ENCODE measurements around the gene CSTF3. TPM values are rescaled to one million over a fixed set of nuclear protein-coding genes. Genes with fewer than 3 reads are reported as not detected.

CSTF3 gene
- total and polyA plus RNA-seq, 2 of the 4 experiments (the other 2 are of a cell fraction), result 14.5 to 23.4 TPM

DNA sequence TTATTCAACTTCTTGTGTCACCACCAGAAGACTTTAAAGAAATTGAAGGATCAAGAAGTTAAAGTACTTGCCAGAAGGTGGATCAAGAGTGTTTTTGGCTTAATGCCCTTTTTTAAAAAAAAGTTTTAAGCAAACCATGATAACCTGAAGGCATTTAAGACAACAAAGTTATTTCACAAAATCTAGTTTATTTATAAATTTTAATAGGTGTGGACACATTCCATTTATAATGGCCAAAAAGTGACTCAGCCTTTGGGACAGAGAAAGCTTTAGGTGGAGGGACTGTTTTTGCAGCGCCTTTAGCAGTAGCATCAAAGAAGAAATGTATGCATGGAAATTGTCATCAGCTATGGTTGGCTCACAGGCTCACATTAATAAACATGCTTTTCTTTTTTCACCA is 104.0 kb downstream of the CSTF3 start:
- Histone ChIP-seq H3K14ac (replicated peaks; ENCODE audit: low read depth, low read length) (no peak overlapping the region), H3K27me3 (ENCODE audit: control insufficient read depth, insufficient read depth, low read length) (no peaks in the 10 kb centered on the region), H3K4me1 (ENCODE audit: control insufficient read depth, insufficient read depth, low read length) (peaks cover 5% of the 10 kb centered on the region; the same call in 1 of the 2 replicates), H3K4ac (ENCODE audit: low read depth, low read length) (no peak overlapping the region), H3K9me3 (ENCODE audit: control insufficient read depth, insufficient read depth, low read length) (no peaks in the 10 kb centered on the region), H3K79me1 (ENCODE audit: low read depth in 1 of 2, low read length in 2 of 2) (peaks cover 0 to 18% of the 10 kb centered on the region in 2 experiments; a peak in 3 of 4 replicates), H3K56ac (ENCODE audit: extremely low read depth, insufficient read depth, low read length) (no peak overlapping the region), H4K91ac (ENCODE audit: insufficient read depth, low read depth, low read length) (no peak overlapping the region), H4K5ac (ENCODE audit: low read depth, low read length) (no peak overlapping the region), H3K9me1 (ENCODE audit: insufficient read depth, low read length) (peaks cover 15% of the 10 kb centered on the region; the same call in 1 of the 2 replicates), H2AFZ (replicated peaks; ENCODE audit: low read length, poor library complexity) (no peak overlapping the region), H3K23ac (ENCODE audit: low read depth, low read length) (no peak overlapping the region), H4K8ac (ENCODE audit: low read depth in 2 of 2, low read length in 2 of 2) (no peak overlapping the region), H2BK20ac (ENCODE audit: low read depth, low read length) (no peak overlapping the region), H3K4me2 (ENCODE audit: low read depth, low read length) (no peak overlapping the region), H4K20me1 (ENCODE audit: insufficient read depth, low read length) (no peaks in the 10 kb centered on the region), H2AK9ac (replicated peaks; ENCODE audit: low read depth, low read length, poor library complexity) (no peak overlapping the region), H3K18ac (ENCODE audit: low read depth, low read length) (no peak overlapping the region), H3K4me3 (ENCODE audit: insufficient read depth, low read depth, low read length) (no peak overlapping the region), H2BK15ac (ENCODE audit: low read depth, low read length) (no peak overlapping the region), H3K27ac (ENCODE audit: insufficient read depth, low read length) (no peak overlapping the region), H3K9ac (ENCODE audit: low read depth, low read length) (no peak overlapping the region), H2BK5ac (ENCODE audit: low read depth, low read length, poor library complexity, severe bottlenecking) (no peak overlapping the region), H3K36me3 (ENCODE audit: control insufficient read depth, insufficient read depth, low read length) (peaks cover 24% of the 10 kb centered on the region), H2BK120ac (ENCODE audit: low read depth, low read length) (no peak overlapping the region), H2AK5ac (ENCODE audit: low read depth, low read length) (no peak overlapping the region)
- TF ChIP-seq, protein P1, sequence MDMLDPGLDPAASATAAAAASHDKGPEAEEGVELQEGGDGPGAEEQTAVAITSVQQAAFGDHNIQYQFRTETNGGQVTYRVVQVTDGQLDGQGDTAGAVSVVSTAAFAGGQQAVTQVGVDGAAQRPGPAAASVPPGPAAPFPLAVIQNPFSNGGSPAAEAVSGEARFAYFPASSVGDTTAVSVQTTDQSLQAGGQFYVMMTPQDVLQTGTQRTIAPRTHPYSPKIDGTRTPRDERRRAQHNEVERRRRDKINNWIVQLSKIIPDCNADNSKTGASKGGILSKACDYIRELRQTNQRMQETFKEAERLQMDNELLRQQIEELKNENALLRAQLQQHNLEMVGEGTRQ (IDR thresholded peaks at IDR 0.05; ENCODE audit: low read depth, low read length), result no peak
- TF ChIP-seq MAFK (IDR thresholded peaks at IDR 0.05; ENCODE audit: low read depth, low read length) (no peak), MXI1 (IDR thresholded peaks at IDR 0.05; ENCODE audit: borderline replicate concordance, low read depth, low read length) (no peak), NFE2L2 (IDR thresholded peaks at IDR 0.05; ENCODE audit: low read depth, low read length) (no peak), POLR2A (IDR thresholded peaks at IDR 0.05; ENCODE audit: low read depth, low read length) (no peak), RFX5 (IDR thresholded peaks at IDR 0.05; ENCODE audit: low read depth, low read length) (no peak), MAZ (IDR thresholded peaks at IDR 0.05; ENCODE audit: borderline replicate concordance, low read depth, low read length) (no peak), RAD21 (IDR thresholded peaks at IDR 0.05; ENCODE audit: low read length) (no peak), RCOR1 (IDR thresholded peaks at IDR 0.05; ENCODE audit: insufficient replicate concordance, low read length) (no peak), CEBPB (IDR thresholded peaks at IDR 0.05; ENCODE audit: low read depth, low read length) (no peak), SMC3 (IDR thresholded peaks at IDR 0.05; ENCODE audit: low read depth, low read length) (no peak)
- TF ChIP-seq, protein P2, sequence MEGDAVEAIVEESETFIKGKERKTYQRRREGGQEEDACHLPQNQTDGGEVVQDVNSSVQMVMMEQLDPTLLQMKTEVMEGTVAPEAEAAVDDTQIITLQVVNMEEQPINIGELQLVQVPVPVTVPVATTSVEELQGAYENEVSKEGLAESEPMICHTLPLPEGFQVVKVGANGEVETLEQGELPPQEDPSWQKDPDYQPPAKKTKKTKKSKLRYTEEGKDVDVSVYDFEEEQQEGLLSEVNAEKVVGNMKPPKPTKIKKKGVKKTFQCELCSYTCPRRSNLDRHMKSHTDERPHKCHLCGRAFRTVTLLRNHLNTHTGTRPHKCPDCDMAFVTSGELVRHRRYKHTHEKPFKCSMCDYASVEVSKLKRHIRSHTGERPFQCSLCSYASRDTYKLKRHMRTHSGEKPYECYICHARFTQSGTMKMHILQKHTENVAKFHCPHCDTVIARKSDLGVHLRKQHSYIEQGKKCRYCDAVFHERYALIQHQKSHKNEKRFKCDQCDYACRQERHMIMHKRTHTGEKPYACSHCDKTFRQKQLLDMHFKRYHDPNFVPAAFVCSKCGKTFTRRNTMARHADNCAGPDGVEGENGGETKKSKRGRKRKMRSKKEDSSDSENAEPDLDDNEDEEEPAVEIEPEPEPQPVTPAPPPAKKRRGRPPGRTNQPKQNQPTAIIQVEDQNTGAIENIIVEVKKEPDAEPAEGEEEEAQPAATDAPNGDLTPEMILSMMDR (conservative IDR thresholded peaks at IDR 0.05; ENCODE audit: low read depth, low read length), result no peak
- TF ChIP-seq, protein P3, sequence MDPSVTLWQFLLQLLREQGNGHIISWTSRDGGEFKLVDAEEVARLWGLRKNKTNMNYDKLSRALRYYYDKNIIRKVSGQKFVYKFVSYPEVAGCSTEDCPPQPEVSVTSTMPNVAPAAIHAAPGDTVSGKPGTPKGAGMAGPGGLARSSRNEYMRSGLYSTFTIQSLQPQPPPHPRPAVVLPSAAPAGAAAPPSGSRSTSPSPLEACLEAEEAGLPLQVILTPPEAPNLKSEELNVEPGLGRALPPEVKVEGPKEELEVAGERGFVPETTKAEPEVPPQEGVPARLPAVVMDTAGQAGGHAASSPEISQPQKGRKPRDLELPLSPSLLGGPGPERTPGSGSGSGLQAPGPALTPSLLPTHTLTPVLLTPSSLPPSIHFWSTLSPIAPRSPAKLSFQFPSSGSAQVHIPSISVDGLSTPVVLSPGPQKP (IDR thresholded peaks at IDR 0.05; ENCODE audit: borderline replicate concordance, low read depth, low read length), result no peak
- CTCF ChIA-PET, result interaction anchor here (0.9 kb wide), 1 partner anchor 9 kb away, joined by 3 read pairs; no protein-coding TSS in a partner anchor
- POLR2A ChIA-PET (ENCODE audit: unreplicated experiment), result no interaction called here
- no peak for DNase-seq
- dilution Hi-C loops (cut with HindIII; ENCODE audit: low sequenced_read_pairs, unreplicated experiment) (no loop called here), in situ Hi-C loops (cut with MboI; ENCODE audit: low sequenced_read_pairs) (loop anchor here (25.0 kb wide), 2 partner anchors 220 to 470 kb away; partner anchors contain the start of genes EIF3M and PRRG4), intact Hi-C loops (cut with micrococcal nuclease) (no loop called here)
- no peak for ATAC-seq (ENCODE audit: low read depth)
- BruUV-seq (replicated peaks), result no TSS peak
- WGBS, 2 experiments (ENCODE audit: extremely low coverage in 2 of 2, insufficient read length in 1 of 2), result no CpG with 5 or more reads among the region's 1 CpG
